HepG2 (cell line): Measurements from ENCODE around the gene SH2D3A.

ENCODE experiments used
- ARID5B ChIP-seq: IDR thresholded peaks from 2 replicates; pipeline ENCODE4 v1.4.0; 2020; ENCODE audit warnings: mild to moderate bottlenecking, missing genetic modification reagents
- CREB3 ChIP-seq: sonication (generic); formaldehyde crosslinking; IDR thresholded peaks from 2 replicates; pipeline ENCODE4 v1.5.0; 2020; ENCODE audit warnings: missing genetic modification reagents
- CTCF ChIP-seq: sonication (generic); formaldehyde crosslinking; IDR thresholded peaks from 2 replicates; pipeline ENCODE4 v1.5.0; 2020; ENCODE audit warnings: mild to moderate bottlenecking, missing genetic modification reagents, moderate library complexity
- EZH2 ChIP-seq: conservative IDR thresholded peaks from 2 replicates; pipeline ENCODE4 v1.6.1; 2012; ENCODE audit warnings: mild to moderate bottlenecking, low read depth, low read length, moderate library complexity
- MAX ChIP-seq: IDR thresholded peaks from 2 replicates; pipeline ENCODE4 v1.6.1; 2012; ENCODE audit warnings: inconsistent platforms
- MTF2 ChIP-seq: sonication (generic); formaldehyde crosslinking; IDR thresholded peaks from 2 replicates; pipeline ENCODE4 v1.5.0; 2020; ENCODE audit warnings: missing genetic modification reagents, borderline replicate concordance
- MYC ChIP-seq: sonication (generic); formaldehyde crosslinking; IDR thresholded peaks from 2 replicates; pipeline ENCODE4 v1.9.0; 2021; ENCODE audit warnings: missing genetic modification reagents, borderline replicate concordance
- POLR2AphosphoS5 ChIP-seq: IDR thresholded peaks from 2 replicates; pipeline ENCODE4 v1.6.1; 2012; ENCODE audit warnings: low read depth, low read length
- RFX5 ChIP-seq: IDR thresholded peaks from 2 replicates; pipeline ENCODE4 v1.6.1; 2011; ENCODE audit warnings: low read depth, low read length, improper control_type of control experiment
- ZSCAN20 ChIP-seq: sonication (generic); formaldehyde crosslinking; IDR thresholded peaks from 2 replicates; pipeline ENCODE4 v1.4.0; 2020; ENCODE audit warnings: missing genetic modification reagents, mild to moderate bottlenecking, borderline replicate concordance

GRCh38 chr19:6724631-6725492, 42.4 kb downstream of the SH2D3A start:
- TF ChIP-seq MYC (CRISPR knock-in tag) (no peak), CREB3 (no peak), CTCF (no peak), MAX (no peak), POLR2AphosphoS5 (no peak), EZH2 (no peak), ARID5B (no peak), MTF2 (CRISPR knock-in tag) (no peak), RFX5 (no peak), ZSCAN20 (no peak)
